GM18520 (cell line): ENCODE measurements around the gene BCAP31.
"Not testable (repeated sequence)": the region's sequence is repeated elsewhere in the genome, so short reads cannot be mapped to it uniquely, and the experiment has no call there.

ENCODE experiments used
- ATAC-seq: cut with Tn5 transposase; IDR thresholded peaks from one replicate; pipeline ENCODE4 v1.9.1; 2021; ENCODE audit not compliant: unreplicated experiment

Gene BCAP31

DNA sequence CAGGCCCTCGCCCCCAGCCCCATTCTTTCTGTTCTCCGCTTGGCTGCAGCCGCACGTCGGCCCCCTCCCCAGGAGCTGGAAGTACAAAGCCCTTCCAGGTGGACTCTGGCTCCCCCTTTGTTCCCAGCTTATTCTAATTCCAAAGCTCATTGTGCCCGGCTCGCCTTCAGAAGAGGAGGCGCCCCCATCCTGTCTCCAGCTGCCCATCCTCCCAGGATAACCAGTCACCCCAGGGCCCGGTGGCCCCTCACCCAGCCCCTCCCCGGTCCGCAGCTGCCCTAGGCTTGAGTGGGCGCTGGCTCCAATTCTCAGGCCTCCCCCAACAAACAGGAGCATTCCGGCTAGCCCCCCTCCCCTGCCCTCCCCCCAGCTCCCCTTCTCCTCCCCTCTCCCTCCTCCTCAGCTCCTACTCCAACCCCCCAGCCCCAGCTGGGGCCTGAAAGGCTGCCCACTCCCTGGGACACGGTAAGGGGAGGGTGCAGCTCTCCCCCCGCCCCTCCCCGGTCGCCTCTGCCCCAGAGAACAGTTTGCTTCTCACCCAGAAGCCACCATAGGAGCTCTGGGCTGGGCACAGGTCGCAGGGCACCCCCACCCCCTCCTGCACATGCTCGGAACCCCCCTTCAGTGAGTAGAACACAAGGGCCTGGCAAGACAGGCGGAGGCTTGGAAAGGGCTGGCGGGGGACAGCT is 39.6 kb downstream of the BCAP31 start:
- no peak for ATAC-seq

- not testable (repeated sequence) for ATAC-seq
Measured at GRCh38 chrX:153683486-153683885, 40.7 kb downstream of the BCAP31 start.

DNA sequence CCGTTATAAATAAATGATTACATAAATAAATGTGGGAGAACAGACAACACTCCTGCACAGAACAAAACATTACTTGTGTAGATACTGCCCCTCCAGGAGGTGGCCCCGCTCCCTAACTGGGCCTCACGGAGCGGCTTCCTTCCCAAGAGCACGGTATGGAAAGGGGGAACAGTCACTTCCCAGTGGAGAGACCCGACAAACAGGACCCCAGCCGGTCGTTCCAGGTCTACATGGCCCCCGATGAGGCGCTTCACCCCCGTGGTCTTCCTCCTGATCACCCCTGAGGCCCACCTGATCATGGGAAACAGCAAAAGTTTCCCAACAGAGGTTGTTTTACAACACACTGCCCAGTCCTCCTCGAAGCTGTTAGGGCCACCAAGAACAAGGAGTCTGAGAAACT is 43.0 kb downstream of the BCAP31 start:
- ATAC-seq, result no peak

DNA sequence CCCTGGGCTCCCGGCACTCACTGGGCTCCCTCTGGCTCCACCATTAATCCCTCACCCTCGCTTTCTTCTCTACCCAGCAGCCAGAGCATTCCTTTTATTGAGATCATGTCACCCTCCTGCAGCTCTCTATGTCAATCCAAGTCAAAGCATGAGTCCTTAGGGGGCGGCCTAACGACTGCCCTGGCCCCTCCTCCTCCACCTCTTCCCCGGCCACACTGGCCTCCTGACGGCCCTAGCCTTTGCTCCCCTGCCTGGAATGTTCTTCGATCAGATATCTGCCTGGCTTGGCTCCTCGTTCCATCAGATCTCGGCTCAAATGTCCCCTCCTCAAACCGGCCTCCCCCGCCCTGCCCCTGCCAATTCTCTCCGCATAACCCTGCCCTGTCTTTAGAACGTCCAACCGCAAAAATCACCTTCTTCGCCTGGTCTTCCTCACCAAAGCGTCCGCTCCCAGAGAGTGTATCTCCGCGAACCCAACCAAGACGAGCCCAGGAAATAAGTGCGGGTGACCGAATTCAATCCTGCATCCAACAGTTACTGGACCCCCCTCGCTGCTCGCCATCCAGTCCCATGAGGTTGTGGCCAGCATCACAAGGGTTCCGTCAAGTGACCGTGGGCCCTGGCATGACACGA is 49.9 kb downstream of the BCAP31 start:
- ATAC-seq, result no peak

- no peak for ATAC-seq
Measured at GRCh38 chrX:153673428-153674218, 50.6 kb downstream of the BCAP31 start, which contains the start of gene PNCK. TSS of gene PNCK (minus strand) at chrX:153673813. CDS start at chrX:153673076, 737 bp downstream.

- no peak for ATAC-seq
Measured at GRCh38 chrX:153672531-153673427, 51.4 kb downstream of the BCAP31 start.

DNA sequence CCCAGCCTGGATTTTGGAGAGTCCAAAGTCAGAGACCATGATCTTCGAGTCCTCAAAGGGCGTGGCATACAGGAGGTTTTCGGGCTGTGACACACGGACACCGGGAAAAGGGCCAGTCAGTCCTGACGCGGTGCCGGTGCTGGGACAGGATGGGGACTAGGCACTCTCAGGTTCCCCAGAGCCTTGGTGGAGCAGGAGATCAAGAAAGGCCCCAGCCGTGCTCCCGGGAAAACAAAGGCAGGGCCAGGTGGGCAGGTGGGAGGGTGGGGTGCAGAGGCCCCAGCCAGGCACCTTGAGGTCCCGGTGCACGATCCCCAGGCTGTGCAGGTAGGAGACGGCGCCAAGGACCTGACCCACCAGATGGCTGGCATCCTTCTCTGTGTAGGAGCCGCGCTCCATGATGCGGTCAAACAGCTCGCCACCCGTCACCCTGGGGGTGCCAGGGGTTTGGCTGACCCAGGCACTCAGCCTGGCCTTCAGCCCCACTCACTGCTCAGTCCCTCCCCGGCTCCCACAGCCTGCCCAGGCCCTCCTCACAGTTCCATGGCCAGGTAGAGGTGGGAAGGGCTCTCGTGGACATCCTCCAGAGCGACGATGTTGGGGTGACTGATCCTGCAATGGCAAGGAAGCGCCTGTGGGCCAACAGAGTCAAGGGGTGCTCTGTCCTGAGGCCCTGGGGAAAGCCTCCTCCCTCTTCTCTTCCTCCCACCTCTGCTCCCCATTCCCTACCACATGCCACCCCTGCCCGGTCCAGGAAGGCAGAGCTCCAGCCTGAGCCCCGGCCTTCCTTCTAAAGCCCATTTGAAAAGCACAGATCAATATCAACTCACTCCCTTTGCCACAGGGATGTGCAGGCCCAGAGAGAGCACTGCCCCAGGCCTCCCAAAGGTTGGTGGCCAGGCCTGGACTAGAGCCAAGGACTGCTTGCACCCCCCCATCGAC is 52.3 kb downstream of the BCAP31 start:
- no peak for ATAC-seq

GRCh38 chrX:153670748-153671588 is 53.2 kb downstream of the BCAP31 start:
- no peak for ATAC-seq

- no peak for ATAC-seq
Measured at GRCh38 chrX:153669901-153670731, 54.1 kb downstream of the BCAP31 start.

DNA sequence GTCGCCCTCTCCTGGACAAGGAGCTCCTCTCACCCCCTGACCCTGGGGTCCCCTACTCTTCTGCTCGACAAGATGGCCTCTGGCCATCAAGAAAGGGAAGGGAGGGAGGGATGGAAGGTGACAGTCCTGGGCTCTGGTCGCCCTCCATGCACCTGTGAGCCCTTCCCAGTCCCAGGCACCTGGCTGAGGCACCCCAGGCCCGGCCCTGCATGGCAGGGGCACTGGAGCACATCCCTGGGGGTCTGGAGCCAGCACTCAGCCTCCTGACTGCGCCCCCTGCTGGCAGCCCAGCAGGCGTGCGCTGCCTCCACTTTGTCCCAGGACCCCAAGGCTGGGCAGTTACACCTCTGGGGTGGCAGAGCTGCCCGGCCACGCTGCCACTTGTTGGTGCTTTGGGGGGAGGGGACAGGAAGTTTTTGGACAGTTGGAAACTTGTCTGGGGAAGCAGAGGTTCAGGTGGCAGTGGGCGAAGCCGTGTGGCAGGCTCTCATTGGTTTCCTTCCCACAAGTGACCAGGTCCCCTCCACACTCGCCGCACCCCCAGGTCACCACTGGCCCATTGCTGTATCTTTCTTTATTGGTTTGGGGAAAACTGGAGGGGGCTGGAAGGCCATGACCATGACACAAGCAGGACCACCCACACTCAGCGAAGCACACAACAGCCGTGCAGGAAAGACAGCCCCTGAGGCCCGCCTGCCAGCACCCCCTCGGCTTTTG is 54.9 kb downstream of the BCAP31 start:
- ATAC-seq, result no peak

GRCh38 chrX:153668423-153669173 is 55.6 kb downstream of the BCAP31 start:
- ATAC-seq, result no peak

GRCh38 chrX:153667956-153668396 is 56.2 kb downstream of the BCAP31 start:
- ATAC-seq, result no peak

DNA sequence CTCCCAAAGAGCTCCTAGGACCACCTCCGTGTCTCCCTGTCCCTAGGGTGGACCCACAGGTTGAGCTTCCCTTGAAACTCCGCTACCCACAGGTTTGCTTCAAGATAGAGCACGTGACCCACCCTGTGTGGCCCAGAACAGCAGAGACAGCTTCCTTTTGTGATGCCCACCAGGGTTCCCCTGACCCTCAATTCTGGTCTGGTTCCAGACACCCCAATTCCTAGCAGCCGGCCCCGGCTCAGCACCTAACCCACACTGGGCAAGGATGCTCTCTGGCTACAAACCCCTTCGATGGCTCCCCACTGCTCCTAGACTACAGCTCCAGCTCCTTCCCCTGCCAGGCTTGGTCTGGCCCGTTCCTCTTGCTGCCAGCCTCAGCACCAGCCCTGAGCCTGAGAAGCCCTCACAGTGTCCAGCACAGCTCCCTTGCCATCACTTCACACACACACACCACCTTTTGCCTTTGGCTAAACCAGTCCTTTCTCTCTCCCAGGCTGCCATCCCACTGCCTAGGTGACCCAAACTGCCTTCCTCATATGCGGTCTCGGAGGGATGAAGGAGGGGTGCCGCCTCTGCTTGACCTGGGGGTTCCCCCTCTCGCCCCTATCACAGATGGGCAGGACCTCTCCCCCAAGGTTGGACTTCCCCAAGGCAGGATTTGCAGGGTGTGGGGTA is 56.8 kb downstream of the BCAP31 start:
- ATAC-seq, result no peak

GRCh38 chrX:153665726-153666306 is 58.4 kb downstream of the BCAP31 start:
- ATAC-seq, result no peak

DNA sequence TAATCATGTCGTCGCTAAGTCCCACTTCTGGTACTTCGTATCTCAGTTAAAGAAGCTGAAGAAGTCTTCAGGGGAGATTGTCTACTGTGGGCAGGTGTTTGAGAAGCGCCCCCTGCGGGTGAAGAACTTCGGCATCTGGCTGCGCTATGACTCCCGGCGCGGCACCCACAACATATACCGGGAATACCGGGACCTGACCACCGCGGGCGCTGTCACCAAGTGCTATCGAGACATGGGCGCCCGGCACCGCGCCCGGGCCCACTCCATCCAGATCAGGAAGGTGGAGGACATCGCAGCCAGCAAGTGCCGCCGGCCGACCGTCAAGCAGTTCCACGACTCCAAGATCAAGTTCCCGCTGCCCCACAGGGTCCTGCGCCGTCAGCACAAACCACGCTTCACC is 61.9 kb downstream of the BCAP31 start:
- ATAC-seq, result no peak

GRCh38 chrX:153659268-153659667 is 64.9 kb downstream of the BCAP31 start:
- ATAC-seq, result no peak
